Myocyte (in vitro differentiated cells): Measurements from ENCODE around the gene DAB2IP. TPM values are rescaled to one million over a fixed set of nuclear protein-coding genes. Genes with fewer than 3 reads are reported as not detected.
A peak's percentile ranks its signal among the peaks of the same experiment; 100 is the strongest.

ENCODE experiments used
- DNase-seq: peaks from one replicate; pipeline ENCODE4 v3.0.0-alpha.2; 2012; ENCODE audit warnings: low read depth
- total RNA-seq: library from RNA; depleted of rRNA; stranded (reverse); fragments of >200 nt; gene quantifications from 2 replicates; pipeline ENCODE4 v1.2.3, GENCODE V29; 2014

DAB2IP gene
- total RNA-seq, 1 donor from 2014 or later: 4.5 TPM

- no peak for DNase-seq
Observed at GRCh38 chr9:121755581-121755980, 104.1 kb downstream of the DAB2IP start.

- no peak for DNase-seq
Observed at GRCh38 chr9:121756474-121757280, 105.2 kb downstream of the DAB2IP start.

GRCh38 chr9:121757281-121757585 is 105.8 kb downstream of the DAB2IP start:
- DNase-seq: peak; percentile 36

GRCh38 chr9:121758693-121759092 is 107.3 kb downstream of the DAB2IP start:
- DNase-seq: no peak

GRCh38 chr9:121759996-121760395 is 108.6 kb downstream of the DAB2IP start:
- no peak for DNase-seq

- no peak for DNase-seq
Observed at GRCh38 chr9:121760571-121760970, 109.1 kb downstream of the DAB2IP start.

- no peak for DNase-seq
Observed at GRCh38 chr9:121763131-121763530, 111.7 kb downstream of the DAB2IP start.

GRCh38 chr9:121763561-121764370 is 112.3 kb downstream of the DAB2IP start:
- no peak for DNase-seq

GRCh38 chr9:121764371-121764730 is 112.9 kb downstream of the DAB2IP start:
- no peak for DNase-seq

GRCh38 chr9:121765021-121765950 is 113.9 kb downstream of the DAB2IP start:
- DNase-seq: peak; percentile 61

GRCh38 chr9:121766081-121766683 is 114.7 kb downstream of the DAB2IP start:
- no peak for DNase-seq

- no peak for DNase-seq
Observed at GRCh38 chr9:121767171-121767769, 115.8 kb downstream of the DAB2IP start.

GRCh38 chr9:121768416-121769015 is 117.1 kb downstream of the DAB2IP start:
- DNase-seq: no peak

GRCh38 chr9:121769939-121770338 is 118.5 kb downstream of the DAB2IP start:
- DNase-seq: no peak

GRCh38 chr9:121770415-121771273 is 119.2 kb downstream of the DAB2IP start:
- no peak for DNase-seq

- DNase-seq: no peak
Observed at GRCh38 chr9:121771418-121771817, 120.0 kb downstream of the DAB2IP start.

GRCh38 chr9:121771851-121772599 is 120.6 kb downstream of the DAB2IP start:
- DNase-seq: no peak

- no peak for DNase-seq
Observed at GRCh38 chr9:121772600-121773285, 121.3 kb downstream of the DAB2IP start.
